Measurements from ENCODE around the gene ECHDC3.

Gene ECHDC3

DNA sequence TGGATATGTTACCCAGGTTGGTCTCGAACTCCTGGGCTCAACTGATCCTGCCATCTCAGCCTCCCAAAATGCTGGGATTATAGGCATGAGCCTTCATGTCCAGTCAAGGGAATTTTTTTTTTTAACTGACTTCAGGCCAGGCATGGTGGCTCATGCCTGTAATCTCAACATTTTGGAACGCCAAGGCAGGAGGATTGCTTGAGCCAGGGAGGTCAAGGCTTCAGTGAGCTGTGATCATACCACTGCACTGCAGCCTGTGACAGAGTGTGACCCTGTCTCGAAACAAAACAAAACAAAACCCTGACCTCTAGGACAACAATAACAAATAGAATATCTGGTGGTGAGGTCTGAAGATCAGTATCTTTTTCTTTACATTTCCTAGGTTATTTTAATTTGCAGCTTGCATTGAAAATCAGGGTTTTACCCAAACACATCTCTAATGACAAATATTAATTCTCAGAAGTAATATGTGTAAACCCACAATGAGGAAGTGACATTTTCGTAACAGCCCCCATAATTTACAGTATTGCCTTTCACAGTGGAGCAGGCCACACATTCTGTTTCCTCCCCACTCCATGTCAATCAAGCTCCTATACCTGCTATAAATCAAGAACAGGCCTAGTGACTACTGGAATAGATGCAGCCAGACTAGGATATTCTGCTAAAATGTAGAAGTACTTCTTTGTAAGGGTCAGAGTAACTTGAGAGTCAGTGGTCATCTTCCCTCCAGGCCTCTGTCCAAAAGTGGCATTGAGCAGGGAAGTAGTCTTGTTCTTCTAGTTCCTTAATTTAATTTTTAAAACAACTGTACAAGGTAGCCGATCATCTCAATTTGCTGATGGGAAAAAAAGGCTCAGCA, 43.3 kb upstream of the ECHDC3 start:
- Histone ChIP-seq H3K9me3 (ENCODE audit: control insufficient read depth, insufficient read depth, low read depth, low read length) (no peaks in the 10 kb centered on the region), H3K36me3 (ENCODE audit: control insufficient read depth in 2 of 2, insufficient read depth in 1 of 2, low read length in 2 of 2) (no peaks in the 10 kb centered on the region), H3K27ac (ENCODE audit: extremely low read depth, low read depth, low read length) (no peak overlapping the region), H3K4me3 (ENCODE audit: low read depth, low read length) (no peak overlapping the region), H3K4me1 (ENCODE audit: control insufficient read depth, insufficient read depth, low read length) (no peaks in the 10 kb centered on the region)
- POLR2A ChIA-PET = interaction anchor here (0.7 kb wide), 1 partner anchor 10 kb away, joined by 3 read pairs; no protein-coding TSS in a partner anchor
- TF ChIP-seq IKZF3 (tag by site-specific recombination; IDR thresholded peaks at IDR 0.05) = no peak
- no peak for TF ChIP-seq ZNF391 (tag by site-specific recombination; IDR thresholded peaks at IDR 0.05; ENCODE audit: borderline replicate concordance, low read depth)
- TF ChIP-seq ZNF654 (tag by site-specific recombination; IDR thresholded peaks at IDR 0.05; ENCODE audit: low read depth) = no peak
- TF ChIP-seq ZNF426 (tag by site-specific recombination; IDR thresholded peaks at IDR 0.05) = no peak
- TF ChIP-seq ZNF626 (tag by site-specific recombination; IDR thresholded peaks at IDR 0.05) = no peak
- no peak for TF ChIP-seq ZNF501 (tag by site-specific recombination; IDR thresholded peaks at IDR 0.05)
- no peak for TF ChIP-seq ZNF341 (tag by site-specific recombination; IDR thresholded peaks at IDR 0.05; ENCODE audit: low read depth)
- TF ChIP-seq, protein P1, sequence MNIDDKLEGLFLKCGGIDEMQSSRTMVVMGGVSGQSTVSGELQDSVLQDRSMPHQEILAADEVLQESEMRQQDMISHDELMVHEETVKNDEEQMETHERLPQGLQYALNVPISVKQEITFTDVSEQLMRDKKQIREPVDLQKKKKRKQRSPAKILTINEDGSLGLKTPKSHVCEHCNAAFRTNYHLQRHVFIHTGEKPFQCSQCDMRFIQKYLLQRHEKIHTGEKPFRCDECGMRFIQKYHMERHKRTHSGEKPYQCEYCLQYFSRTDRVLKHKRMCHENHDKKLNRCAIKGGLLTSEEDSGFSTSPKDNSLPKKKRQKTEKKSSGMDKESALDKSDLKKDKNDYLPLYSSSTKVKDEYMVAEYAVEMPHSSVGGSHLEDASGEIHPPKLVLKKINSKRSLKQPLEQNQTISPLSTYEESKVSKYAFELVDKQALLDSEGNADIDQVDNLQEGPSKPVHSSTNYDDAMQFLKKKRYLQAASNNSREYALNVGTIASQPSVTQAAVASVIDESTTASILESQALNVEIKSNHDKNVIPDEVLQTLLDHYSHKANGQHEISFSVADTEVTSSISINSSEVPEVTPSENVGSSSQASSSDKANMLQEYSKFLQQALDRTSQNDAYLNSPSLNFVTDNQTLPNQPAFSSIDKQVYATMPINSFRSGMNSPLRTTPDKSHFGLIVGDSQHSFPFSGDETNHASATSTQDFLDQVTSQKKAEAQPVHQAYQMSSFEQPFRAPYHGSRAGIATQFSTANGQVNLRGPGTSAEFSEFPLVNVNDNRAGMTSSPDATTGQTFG (tag by site-specific recombination; IDR thresholded peaks at IDR 0.05; ENCODE audit: borderline replicate concordance) = no peak
- no peak for TF ChIP-seq OVOL3 (tag by site-specific recombination; IDR thresholded peaks at IDR 0.05)
- no peak for TF ChIP-seq GLIS2 (tag by site-specific recombination; IDR thresholded peaks at IDR 0.05)
- no peak for TF ChIP-seq ZEB2 (tag by site-specific recombination; IDR thresholded peaks at IDR 0.05)
- TF ChIP-seq ZBTB48 (tag by site-specific recombination; IDR thresholded peaks at IDR 0.05) = no peak
- CTCF ChIA-PET = interaction anchor here (0.7 to 1.0 kb wide), 2 partner anchors 10 to 20 kb away, joined by 3 read pairs; no protein-coding TSS in a partner anchor

DNA sequence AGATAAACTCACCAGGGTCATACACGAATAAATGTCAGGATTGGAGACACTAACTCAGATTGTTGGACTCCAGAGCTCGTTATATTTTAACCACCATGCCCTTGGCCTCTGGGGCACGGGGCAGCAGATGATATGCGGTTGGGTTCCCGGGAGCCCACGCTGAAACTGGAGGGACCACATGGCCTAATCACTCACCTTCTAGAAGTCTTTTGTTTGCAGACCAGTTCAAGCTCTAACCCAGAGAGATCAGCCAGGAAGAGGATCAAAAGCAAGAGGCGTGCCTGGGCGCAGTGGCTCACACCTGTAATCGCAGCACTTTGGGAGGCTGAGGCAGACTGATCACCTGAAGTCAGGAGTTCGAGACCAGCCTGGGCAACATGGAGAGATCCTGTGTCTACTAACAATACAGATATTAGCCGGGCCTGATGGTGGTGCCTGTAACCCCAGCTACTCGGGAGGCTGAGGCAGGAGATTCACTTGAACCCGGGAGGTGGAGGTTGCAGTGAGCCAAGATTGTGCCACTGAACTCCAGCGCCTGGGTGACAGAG, 42.6 kb upstream of the ECHDC3 start:
- no peak overlapping the region for H3K4me3 ChIP-seq (ENCODE audit: low read depth, low read length)
- ChIA-PET POLR2A (interaction anchor here (0.6 to 0.7 kb wide), 2 partner anchors 9 to 11 kb away, joined by 3 to 7 read pairs; no protein-coding TSS in a partner anchor), CTCF (interaction anchor here (0.7 to 1.0 kb wide), 2 partner anchors 10 to 21 kb away, joined by 3 read pairs; no protein-coding TSS in a partner anchor)
- H3K27ac ChIP-seq (ENCODE audit: extremely low read depth, low read depth, low read length) = no peak overlapping the region
- no peaks in the 10 kb centered on the region for H3K36me3 ChIP-seq (ENCODE audit: control insufficient read depth in 2 of 2, insufficient read depth in 1 of 2, low read length in 2 of 2)
- TF ChIP-seq ZNF169 (tag by site-specific recombination; IDR thresholded peaks at IDR 0.05) = no peak
- TF ChIP-seq ZNF248 (tag by site-specific recombination; IDR thresholded peaks at IDR 0.05) = no peak
- no peak for TF ChIP-seq ZEB2 (tag by site-specific recombination; IDR thresholded peaks at IDR 0.05)
- TF ChIP-seq MYNN (tag by site-specific recombination; IDR thresholded peaks at IDR 0.05; ENCODE audit: borderline replicate concordance) = no peak
- TF ChIP-seq, protein P2, sequence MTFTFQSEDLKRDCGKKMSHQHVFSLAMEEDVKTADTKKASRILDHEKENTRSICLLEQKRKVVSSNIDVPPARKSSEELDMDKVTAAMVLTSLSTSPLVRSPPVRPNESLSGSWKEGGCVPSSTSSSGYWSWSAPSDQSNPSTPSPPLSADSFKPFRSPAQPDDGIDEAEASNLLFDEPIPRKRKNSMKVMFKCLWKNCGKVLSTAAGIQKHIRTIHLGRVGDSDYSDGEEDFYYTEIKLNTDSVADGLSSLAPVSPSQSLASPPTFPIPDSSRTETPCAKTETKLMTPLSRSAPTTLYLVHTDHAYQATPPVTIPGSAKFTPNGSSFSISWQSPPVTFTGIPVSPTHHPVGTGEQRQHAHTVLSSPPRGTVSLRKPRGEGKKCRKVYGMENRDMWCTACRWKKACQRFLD (tag by site-specific recombination; IDR thresholded peaks at IDR 0.05) = no peak
- TF ChIP-seq ZNF16 (tag by site-specific recombination; IDR thresholded peaks at IDR 0.05; ENCODE audit: low read depth) = no peak
- no peak for TF ChIP-seq ZNF529 (tag by site-specific recombination; IDR thresholded peaks at IDR 0.05; ENCODE audit: insufficient replicate concordance)
- TF ChIP-seq, protein P3, sequence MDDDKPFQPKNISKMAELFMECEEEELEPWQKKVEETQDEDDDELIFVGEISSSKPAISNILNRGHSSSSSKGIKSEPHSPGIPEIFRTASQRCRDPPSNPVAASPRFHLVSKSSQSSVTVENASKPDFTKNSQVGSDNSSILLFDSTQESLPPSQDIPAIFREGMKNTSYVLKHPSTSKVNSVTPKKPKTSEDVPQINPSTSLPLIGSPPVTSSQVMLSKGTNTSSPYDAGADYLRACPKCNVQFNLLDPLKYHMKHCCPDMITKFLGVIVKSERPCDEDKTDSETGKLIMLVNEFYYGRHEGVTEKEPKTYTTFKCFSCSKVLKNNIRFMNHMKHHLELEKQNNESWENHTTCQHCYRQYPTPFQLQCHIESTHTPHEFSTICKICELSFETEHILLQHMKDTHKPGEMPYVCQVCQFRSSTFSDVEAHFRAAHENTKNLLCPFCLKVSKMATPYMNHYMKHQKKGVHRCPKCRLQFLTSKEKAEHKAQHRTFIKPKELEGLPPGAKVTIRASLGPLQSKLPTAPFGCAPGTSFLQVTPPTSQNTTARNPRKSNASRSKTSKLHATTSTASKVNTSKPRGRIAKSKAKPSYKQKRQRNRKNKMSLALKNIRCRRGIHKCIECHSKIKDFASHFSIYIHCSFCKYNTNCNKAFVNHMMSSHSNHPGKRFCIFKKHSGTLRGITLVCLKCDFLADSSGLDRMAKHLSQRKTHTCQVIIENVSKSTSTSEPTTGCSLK (tag by site-specific recombination; IDR thresholded peaks at IDR 0.05) = no peak
- no peak for TF ChIP-seq ZBTB7A (tag by site-specific recombination; IDR thresholded peaks at IDR 0.05; ENCODE audit: low read depth)
- TF ChIP-seq ZNF341 (tag by site-specific recombination; IDR thresholded peaks at IDR 0.05; ENCODE audit: low read depth) = no peak
- TF ChIP-seq OSR2 (tag by site-specific recombination; IDR thresholded peaks at IDR 0.05) = no peak
- TF ChIP-seq ZNF302 (tag by site-specific recombination; IDR thresholded peaks at IDR 0.05; ENCODE audit: low read depth) = no peak
- H3K4me1 ChIP-seq (ENCODE audit: control insufficient read depth, insufficient read depth, low read length) = no peaks in the 10 kb centered on the region
- no peaks in the 10 kb centered on the region for H3K9me3 ChIP-seq (ENCODE audit: control insufficient read depth, insufficient read depth, low read depth, low read length)

Data from HEK293 (cell line).